Measurements from ENCODE around the gene ACKR3.
A peak's percentile ranks its signal among the peaks of the same experiment; 100 is the strongest.

Gene ACKR3

GRCh38 chr2:236568922-236569572 is 578 bp upstream of the ACKR3 start:
- DNase-seq (ENCODE audit: low spot score), result no peak

- peak; percentile 17 for DNase-seq (ENCODE audit: low spot score)
Measured at GRCh38 chr2:236570081-236570868, 650 bp downstream of the ACKR3 start.

GRCh38 chr2:236571145-236571544 is 1.5 kb downstream of the ACKR3 start:
- DNase-seq (ENCODE audit: low spot score), result no peak

GRCh38 chr2:236572482-236572881 is 2.9 kb downstream of the ACKR3 start:
- no peak for DNase-seq (ENCODE audit: low spot score)

GRCh38 chr2:236573066-236573929 is 3.7 kb downstream of the ACKR3 start:
- DNase-seq (ENCODE audit: low spot score), result no peak

- no peak for DNase-seq (ENCODE audit: low spot score)
Measured at GRCh38 chr2:236574000-236574399, 4.4 kb downstream of the ACKR3 start.

- DNase-seq (ENCODE audit: low spot score), result no peak
Measured at GRCh38 chr2:236574424-236575145, 5.0 kb downstream of the ACKR3 start.

- no peak for DNase-seq (ENCODE audit: low spot score)
Measured at GRCh38 chr2:236575510-236575909, 5.9 kb downstream of the ACKR3 start.

- DNase-seq (ENCODE audit: low spot score), result no peak
Measured at GRCh38 chr2:236576087-236576486, 6.5 kb downstream of the ACKR3 start.

GRCh38 chr2:236576953-236577352 is 7.3 kb downstream of the ACKR3 start:
- no peak for DNase-seq (ENCODE audit: low spot score)

- no peak for DNase-seq (ENCODE audit: low spot score)
Measured at GRCh38 chr2:236577481-236578410, 8.1 kb downstream of the ACKR3 start.

- no peak for DNase-seq (ENCODE audit: low spot score)
Measured at GRCh38 chr2:236578411-236578846, 8.8 kb downstream of the ACKR3 start.

GRCh38 chr2:236579048-236579745 is 9.6 kb downstream of the ACKR3 start:
- no peak for DNase-seq (ENCODE audit: low spot score)

- no peak for DNase-seq (ENCODE audit: low spot score)
Measured at GRCh38 chr2:236579746-236580315, 10.2 kb downstream of the ACKR3 start.

- DNase-seq (ENCODE audit: low spot score), result no peak
Measured at GRCh38 chr2:236580746-236581355, 11.2 kb downstream of the ACKR3 start.

- no peak for DNase-seq (ENCODE audit: low spot score)
Measured at GRCh38 chr2:236581546-236581945, 11.9 kb downstream of the ACKR3 start.

GRCh38 chr2:236582968-236583367 is 13.3 kb downstream of the ACKR3 start:
- DNase-seq (ENCODE audit: low spot score), result no peak

- peak; percentile 21 for DNase-seq (ENCODE audit: low spot score)
Measured at GRCh38 chr2:236583621-236584203, 14.1 kb downstream of the ACKR3 start.

All from germinal center (tissue), 1 donor.